Measurements from ENCODE around the gene HAUS7.

DNA sequence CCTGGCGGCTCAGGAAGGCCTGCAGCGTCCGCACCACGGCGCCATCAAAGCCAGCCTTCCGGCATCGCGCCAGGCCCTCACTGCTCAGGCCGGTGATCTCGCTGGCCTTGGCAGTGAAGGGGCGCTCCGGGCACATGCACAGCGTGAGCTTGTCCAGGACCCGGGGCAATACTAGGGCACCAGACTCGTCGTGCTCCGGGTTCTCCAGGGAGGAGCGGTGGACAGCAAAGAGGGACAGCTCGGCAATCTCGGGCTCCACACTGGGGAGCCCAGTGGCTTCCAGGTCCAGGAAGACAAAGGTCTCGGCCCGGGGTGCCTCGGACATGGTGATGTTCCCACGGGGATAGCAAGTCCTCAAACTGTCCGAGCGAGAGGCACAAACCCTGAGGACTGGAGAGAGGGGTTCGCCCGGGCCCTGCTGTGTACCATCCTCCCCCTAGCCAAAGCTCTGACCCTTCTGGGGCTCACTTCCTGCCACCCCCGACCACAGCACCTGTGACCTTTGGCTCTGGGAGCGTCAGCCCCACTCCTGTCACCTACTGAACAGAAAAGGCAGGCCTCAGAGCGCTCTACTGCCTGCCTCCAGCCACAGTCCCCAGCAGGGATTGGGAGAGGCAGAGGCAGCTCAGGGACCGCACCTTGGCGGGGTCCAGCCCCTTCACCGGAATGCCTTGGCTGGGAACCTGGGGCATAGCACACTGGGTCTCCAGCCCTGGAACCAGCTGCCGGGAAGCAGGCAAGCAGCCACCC, 25.1 kb downstream of the HAUS7 start:
- TF ChIP-seq ELF4 (IDR thresholded peaks at IDR 0.05): no peak
- no peak for TF ChIP-seq FOXM1 (IDR thresholded peaks at IDR 0.05; ENCODE audit: borderline replicate concordance)
- no peak for TF ChIP-seq NFRKB (IDR thresholded peaks at IDR 0.05)
- no peak for TF ChIP-seq L3MBTL2 (conservative IDR thresholded peaks at IDR 0.05)
- TF ChIP-seq FOXK2 (IDR thresholded peaks at IDR 0.05): no peak
- TF ChIP-seq CTBP1 (IDR thresholded peaks at IDR 0.05; ENCODE audit: borderline replicate concordance): no peak
- TF ChIP-seq LEF1 (IDR thresholded peaks at IDR 0.05; ENCODE audit: borderline replicate concordance): no peak
- TF ChIP-seq FOXA1 (IDR thresholded peaks at IDR 0.05): no peak
- TF ChIP-seq SP1 (IDR thresholded peaks at IDR 0.05): no peak
- TF ChIP-seq ARNT (IDR thresholded peaks at IDR 0.05): no peak
- no peak for TF ChIP-seq BHLHE40 (IDR thresholded peaks at IDR 0.05; ENCODE audit: borderline replicate concordance)

All from HEK293T (cell line).